Activated T-helper 17 cell treated with anti-CD3 and anti-CD28 coated beads, Interleukin-2, amount 50 U/mL, for 72 hours (primary cell): ENCODE data around the gene IL21R. TPM values are rescaled to one million over a fixed set of nuclear protein-coding genes. Genes with fewer than 3 reads are reported as not detected.

Experiments used
- ATAC-seq: fragments of 150-1000 bp; cut with Tn5 transposase; replicated peaks from 2 replicates; pipeline ENCODE4 v1.10.0; 2021; ENCODE audit warnings: mild to moderate bottlenecking, moderate library complexity
- H3K27ac Mint-ChIP-seq: one replicate; pipeline ENCODE4 v1.8.0; 2022; ENCODE audit warnings: mixed read lengths
- H3K27me3 Mint-ChIP-seq: one replicate; pipeline ENCODE4 v1.8.0; 2022; ENCODE audit warnings: mixed read lengths
- H3K36me3 Mint-ChIP-seq: one replicate; pipeline ENCODE4 v1.8.0; 2022; ENCODE audit warnings: low read depth, mild to moderate bottlenecking, mixed read lengths
- H3K4me1 Mint-ChIP-seq: one replicate; pipeline ENCODE4 v1.8.0; 2022; ENCODE audit warnings: mixed read lengths
- H3K4me3 Mint-ChIP-seq: one replicate; pipeline ENCODE4 v1.8.0; 2022; ENCODE audit warnings: mild to moderate bottlenecking, mixed read lengths
- H3K9me3 Mint-ChIP-seq: one replicate; pipeline ENCODE4 v1.8.0; 2022; ENCODE audit warnings: mixed read lengths
- total RNA-seq, 2 donors: library from RNA; stranded (reverse); gene quantifications; one replicate each; pipeline ENCODE4 v1.2.3, GENCODE V29; 2022

Gene IL21R
- 10 to 100 TPM; 41.8 to 53.6 TPM for total RNA-seq

DNA sequence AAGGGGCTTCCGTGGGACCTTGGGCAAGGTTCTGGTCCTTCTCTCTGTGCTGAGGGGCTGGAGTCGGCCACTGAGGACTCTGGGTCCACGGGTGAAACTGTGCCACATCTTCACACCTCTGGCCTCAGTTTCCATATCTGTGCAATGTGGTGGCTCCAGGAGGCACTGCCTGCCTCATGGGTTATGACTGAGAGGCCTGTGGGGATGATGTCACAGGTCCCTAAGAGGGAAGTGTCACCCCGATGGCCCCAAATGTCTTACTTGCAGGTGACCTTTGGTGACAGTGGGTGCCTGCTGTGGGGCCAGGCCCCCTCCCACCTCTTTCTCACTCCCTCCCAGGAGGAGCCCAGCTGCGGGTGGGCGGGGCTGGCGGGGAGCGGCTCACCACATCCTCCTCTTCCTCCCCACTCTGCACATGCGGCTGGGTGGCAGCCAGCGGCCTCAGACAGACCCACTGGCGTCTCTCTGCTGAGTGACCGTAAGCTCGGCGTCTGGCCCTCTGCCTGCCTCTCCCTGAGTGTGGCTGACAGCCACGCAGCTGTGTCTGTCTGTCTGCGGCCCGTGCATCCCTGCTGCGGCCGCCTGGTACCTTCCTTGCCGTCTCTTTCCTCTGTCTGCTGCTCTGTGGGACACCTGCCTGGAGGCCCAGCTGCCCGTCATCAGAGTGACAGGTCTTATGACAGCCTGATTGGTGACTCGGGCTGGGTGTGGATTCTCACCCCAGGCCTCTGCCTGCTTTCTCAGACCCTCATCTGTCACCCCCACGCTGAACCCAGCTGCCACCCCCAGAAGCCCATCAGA lies at the start of gene IL21R:
Gene IL21R, plus strand, starts transcription at position 407 of the 801 bp plus-strand sequence. CDS start 27,898 bp downstream, outside the sequence.
- Mint-ChIP-seq H3K4me1 (peaks cover 29% of the 10 kb centered on the region), H3K27ac (peak within 1 kb of the TSS; percentile 100), H3K4me3 (peak within 1 kb of the TSS; percentile 99), H3K36me3 (peaks cover 51% of the 10 kb centered on the region), H3K27me3 (no peaks in the 10 kb centered on the region), H3K9me3 (no peaks in the 10 kb centered on the region)
- peak; percentile 61 for ATAC-seq

DNA sequence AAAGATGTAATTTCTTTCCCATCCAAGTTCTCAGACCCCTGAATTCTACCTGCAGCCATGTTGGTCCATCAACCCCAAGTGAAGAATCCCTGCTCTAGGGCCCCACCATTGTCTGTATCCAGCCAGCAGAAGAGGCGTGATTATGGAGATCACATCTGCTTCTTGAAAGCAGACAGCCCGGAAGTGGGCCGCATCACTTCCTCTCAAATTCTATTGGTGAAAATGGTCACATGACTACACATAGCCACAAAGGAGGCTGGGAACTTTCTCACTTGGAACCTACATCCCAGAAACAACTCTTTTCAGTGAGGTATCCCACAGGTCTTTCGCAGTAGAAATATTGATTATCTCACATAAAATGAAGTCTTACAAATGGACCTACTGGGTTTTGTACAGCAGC lies 48.1 kb upstream of the IL21R start:
- no peaks in the 10 kb centered on the region for H3K9me3 Mint-ChIP-seq
- no peak overlapping the region for H3K4me3 Mint-ChIP-seq
- H3K27ac Mint-ChIP-seq, result peak overlapping the region; percentile 58
- H3K27me3 Mint-ChIP-seq, result no peaks in the 10 kb centered on the region
- ATAC-seq, result peak; percentile 52
- H3K4me1 Mint-ChIP-seq, result peaks cover 20% of the 10 kb centered on the region
- H3K36me3 Mint-ChIP-seq, result peaks cover 100% of the 10 kb centered on the region

DNA sequence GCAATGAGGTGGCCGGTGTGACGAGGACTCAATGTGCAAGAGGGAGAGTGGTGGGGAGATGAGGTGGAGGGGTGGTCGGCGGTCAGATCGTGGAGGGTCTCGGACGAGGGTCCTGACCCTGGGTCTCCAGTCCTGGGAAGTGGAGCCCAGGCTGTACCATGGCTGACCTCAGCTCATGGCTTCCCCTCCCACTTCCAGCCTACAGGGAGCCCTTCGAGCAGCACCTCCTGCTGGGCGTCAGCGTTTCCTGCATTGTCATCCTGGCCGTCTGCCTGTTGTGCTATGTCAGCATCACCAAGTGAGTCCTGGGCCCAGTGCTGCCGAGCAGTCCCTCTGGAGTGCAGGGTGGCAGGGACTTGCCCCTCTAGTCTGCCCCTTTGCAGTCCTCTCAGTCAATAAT lies 46.4 kb upstream of the IL21R start:
- Mint-ChIP-seq H3K27ac (peak overlapping the region; percentile 58), H3K4me3 (no peak overlapping the region), H3K9me3 (no peaks in the 10 kb centered on the region), H3K4me1 (peaks cover 14% of the 10 kb centered on the region), H3K27me3 (no peaks in the 10 kb centered on the region), H3K36me3 (peaks cover 100% of the 10 kb centered on the region)
- ATAC-seq, result peak; percentile 73

DNA sequence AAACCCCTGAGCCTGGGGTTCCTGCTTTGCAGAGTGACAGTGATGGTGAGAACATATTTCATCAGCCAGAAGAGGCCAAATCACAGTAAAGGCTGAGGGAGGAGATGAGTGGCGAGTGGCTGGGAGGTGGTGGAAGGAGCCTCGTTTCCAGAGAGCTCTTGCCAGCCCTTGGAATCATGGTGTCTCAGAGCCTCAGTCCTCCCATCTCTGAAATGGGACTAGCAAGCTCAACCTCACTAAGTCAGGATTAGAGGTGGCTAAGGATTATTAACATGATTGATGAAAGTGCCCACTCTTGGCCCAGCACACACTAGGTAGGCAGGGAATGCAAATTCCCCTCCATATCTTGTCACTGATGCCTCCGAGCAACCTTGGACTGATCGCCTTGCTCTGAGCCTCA lies 45.2 kb upstream of the IL21R start:
- H3K27me3 Mint-ChIP-seq, result no peaks in the 10 kb centered on the region
- H3K4me3 Mint-ChIP-seq, result no peak overlapping the region
- peaks cover 100% of the 10 kb centered on the region for H3K36me3 Mint-ChIP-seq
- peaks cover 14% of the 10 kb centered on the region for H3K4me1 Mint-ChIP-seq
- no peaks in the 10 kb centered on the region for H3K9me3 Mint-ChIP-seq
- ATAC-seq, result no peak
- H3K27ac Mint-ChIP-seq, result no peak overlapping the region

DNA sequence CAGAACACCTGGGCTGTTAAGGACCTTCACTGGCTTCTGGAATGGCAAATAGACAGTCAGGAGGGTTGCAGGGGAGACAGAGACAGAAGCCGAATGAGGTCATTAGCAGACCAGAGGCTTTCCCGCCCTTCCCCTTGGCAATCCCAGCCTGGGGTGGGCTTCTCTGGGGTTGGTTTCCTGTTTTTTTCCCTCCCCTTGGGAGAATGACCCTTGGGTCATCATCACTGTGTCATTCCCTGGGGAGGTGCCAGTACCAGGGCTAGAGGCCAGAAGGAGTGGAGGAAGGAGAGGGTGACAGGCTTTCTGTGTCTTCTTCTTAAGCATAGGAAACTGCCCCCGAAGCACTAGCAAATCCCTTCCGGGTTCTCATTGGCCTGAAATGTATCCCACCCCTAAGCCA lies 42.9 kb upstream of the IL21R start:
- no peak for ATAC-seq
- no peaks in the 10 kb centered on the region for H3K27me3 Mint-ChIP-seq
- peaks cover 12% of the 10 kb centered on the region for H3K4me1 Mint-ChIP-seq
- H3K4me3 Mint-ChIP-seq, result no peak overlapping the region
- H3K27ac Mint-ChIP-seq, result peak overlapping the region; percentile 54
- H3K36me3 Mint-ChIP-seq, result peaks cover 100% of the 10 kb centered on the region
- H3K9me3 Mint-ChIP-seq, result no peaks in the 10 kb centered on the region

DNA sequence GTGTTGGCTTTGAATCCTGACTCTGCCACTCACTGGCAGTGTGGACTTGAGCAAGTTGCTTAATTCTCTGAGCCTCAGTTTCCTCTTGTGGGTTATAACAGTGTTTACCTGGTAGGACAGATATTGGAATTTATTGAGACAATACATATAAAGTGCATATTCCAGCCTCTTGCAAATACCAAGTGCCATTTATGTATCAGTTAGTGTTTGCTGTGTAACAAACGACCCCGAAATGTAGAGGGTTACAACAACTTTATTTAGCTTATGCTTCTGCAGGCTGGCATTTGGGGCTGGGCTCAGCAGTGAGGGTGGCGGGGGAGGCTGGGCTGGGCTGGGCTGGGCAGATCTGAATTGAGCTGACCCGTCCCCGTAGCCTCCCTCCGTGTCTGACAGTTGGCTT lies 42.4 kb upstream of the IL21R start:
- H3K4me1 Mint-ChIP-seq, result peaks cover 9% of the 10 kb centered on the region
- H3K36me3 Mint-ChIP-seq, result peaks cover 100% of the 10 kb centered on the region
- no peak overlapping the region for H3K4me3 Mint-ChIP-seq
- no peak for ATAC-seq
- H3K27me3 Mint-ChIP-seq, result no peaks in the 10 kb centered on the region
- H3K9me3 Mint-ChIP-seq, result no peaks in the 10 kb centered on the region
- H3K27ac Mint-ChIP-seq, result peak overlapping the region; percentile 54

DNA sequence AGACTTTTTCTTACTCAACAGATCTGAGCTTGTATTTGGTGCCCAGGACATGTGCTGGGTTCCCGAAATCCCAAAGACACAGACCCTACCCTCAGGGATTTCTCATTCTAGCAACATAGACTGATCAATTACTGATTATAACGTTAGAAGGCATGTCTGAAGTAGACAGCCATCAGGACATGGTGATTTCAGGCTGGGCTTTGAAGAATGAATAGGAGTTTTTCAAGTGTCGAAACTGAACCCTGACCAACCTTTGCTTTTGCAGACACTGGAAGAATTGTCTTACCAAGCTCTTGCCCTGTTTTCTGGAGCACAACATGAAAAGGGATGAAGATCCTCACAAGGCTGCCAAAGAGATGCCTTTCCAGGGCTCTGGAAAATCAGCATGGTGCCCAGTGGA lies 40.0 kb upstream of the IL21R start:
- ATAC-seq, result no peak
- Mint-ChIP-seq H3K36me3 (peaks cover 88% of the 10 kb centered on the region), H3K9me3 (no peaks in the 10 kb centered on the region), H3K27me3 (no peaks in the 10 kb centered on the region), H3K4me1 (peaks cover 4% of the 10 kb centered on the region), H3K27ac (peak overlapping the region; percentile 10), H3K4me3 (no peak overlapping the region)

DNA sequence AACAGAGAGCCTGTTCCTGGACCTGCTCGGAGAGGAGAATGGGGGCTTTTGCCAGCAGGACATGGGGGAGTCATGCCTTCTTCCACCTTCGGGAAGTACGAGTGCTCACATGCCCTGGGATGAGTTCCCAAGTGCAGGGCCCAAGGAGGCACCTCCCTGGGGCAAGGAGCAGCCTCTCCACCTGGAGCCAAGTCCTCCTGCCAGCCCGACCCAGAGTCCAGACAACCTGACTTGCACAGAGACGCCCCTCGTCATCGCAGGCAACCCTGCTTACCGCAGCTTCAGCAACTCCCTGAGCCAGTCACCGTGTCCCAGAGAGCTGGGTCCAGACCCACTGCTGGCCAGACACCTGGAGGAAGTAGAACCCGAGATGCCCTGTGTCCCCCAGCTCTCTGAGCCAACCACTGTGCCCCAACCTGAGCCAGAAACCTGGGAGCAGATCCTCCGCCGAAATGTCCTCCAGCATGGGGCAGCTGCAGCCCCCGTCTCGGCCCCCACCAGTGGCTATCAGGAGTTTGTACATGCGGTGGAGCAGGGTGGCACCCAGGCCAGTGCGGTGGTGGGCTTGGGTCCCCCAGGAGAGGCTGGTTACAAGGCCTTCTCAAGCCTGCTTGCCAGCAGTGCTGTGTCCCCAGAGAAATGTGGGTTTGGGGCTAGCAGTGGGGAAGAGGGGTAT lies 39.3 kb upstream of the IL21R start:
- Mint-ChIP-seq H3K4me3 (no peak overlapping the region), H3K27ac (peak overlapping the region; percentile 10), H3K36me3 (peaks cover 81% of the 10 kb centered on the region), H3K9me3 (no peaks in the 10 kb centered on the region), H3K27me3 (no peaks in the 10 kb centered on the region), H3K4me1 (peaks cover 5% of the 10 kb centered on the region)
- no peak for ATAC-seq

DNA sequence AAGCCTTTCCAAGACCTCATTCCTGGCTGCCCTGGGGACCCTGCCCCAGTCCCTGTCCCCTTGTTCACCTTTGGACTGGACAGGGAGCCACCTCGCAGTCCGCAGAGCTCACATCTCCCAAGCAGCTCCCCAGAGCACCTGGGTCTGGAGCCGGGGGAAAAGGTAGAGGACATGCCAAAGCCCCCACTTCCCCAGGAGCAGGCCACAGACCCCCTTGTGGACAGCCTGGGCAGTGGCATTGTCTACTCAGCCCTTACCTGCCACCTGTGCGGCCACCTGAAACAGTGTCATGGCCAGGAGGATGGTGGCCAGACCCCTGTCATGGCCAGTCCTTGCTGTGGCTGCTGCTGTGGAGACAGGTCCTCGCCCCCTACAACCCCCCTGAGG lies 38.7 kb upstream of the IL21R start:
- peaks cover 10% of the 10 kb centered on the region for H3K4me1 Mint-ChIP-seq
- no peak for ATAC-seq
- H3K9me3 Mint-ChIP-seq, result no peaks in the 10 kb centered on the region
- H3K36me3 Mint-ChIP-seq, result peaks cover 75% of the 10 kb centered on the region
- no peak overlapping the region for H3K27ac Mint-ChIP-seq
- H3K4me3 Mint-ChIP-seq, result no peak overlapping the region
- H3K27me3 Mint-ChIP-seq, result no peaks in the 10 kb centered on the region

DNA sequence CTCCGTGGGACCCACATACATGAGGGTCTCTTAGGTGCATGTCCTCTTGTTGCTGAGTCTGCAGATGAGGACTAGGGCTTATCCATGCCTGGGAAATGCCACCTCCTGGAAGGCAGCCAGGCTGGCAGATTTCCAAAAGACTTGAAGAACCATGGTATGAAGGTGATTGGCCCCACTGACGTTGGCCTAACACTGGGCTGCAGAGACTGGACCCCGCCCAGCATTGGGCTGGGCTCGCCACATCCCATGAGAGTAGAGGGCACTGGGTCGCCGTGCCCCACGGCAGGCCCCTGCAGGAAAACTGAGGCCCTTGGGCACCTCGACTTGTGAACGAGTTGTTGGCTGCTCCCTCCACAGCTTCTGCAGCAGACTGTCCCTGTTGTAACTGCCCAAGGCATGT lies 38.2 kb upstream of the IL21R start:
- Mint-ChIP-seq H3K9me3 (no peaks in the 10 kb centered on the region), H3K27ac (peak overlapping the region; percentile 50), H3K4me1 (peaks cover 13% of the 10 kb centered on the region), H3K4me3 (no peak overlapping the region), H3K27me3 (no peaks in the 10 kb centered on the region), H3K36me3 (peaks cover 70% of the 10 kb centered on the region)
- no peak for ATAC-seq

DNA sequence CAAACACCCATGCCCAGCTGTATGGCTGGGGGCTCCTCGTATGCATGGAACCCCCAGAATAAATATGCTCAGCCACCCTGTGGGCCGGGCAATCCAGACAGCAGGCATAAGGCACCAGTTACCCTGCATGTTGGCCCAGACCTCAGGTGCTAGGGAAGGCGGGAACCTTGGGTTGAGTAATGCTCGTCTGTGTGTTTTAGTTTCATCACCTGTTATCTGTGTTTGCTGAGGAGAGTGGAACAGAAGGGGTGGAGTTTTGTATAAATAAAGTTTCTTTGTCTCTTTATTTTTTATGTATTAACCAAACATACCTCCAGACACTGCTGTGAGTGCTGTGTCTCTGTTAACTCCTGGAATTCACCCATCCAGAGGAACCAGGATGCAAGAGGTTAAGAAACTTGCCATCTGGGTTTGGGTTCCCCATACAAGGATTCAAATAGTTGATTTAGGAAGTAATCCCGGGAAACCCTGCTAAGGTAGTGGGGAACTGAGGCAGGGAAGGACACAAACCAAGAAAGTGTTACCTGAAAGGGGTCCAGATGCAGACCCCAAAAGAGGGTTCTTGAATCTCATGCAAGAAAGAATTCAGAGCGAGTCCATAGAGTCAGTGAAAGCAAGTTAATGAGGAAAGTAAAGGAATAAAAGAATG lies 37.4 kb upstream of the IL21R start:
- H3K36me3 Mint-ChIP-seq, result peaks cover 62% of the 10 kb centered on the region
- H3K4me3 Mint-ChIP-seq, result no peak overlapping the region
- no peak for ATAC-seq
- H3K9me3 Mint-ChIP-seq, result no peaks in the 10 kb centered on the region
- peak overlapping the region; percentile 50 for H3K27ac Mint-ChIP-seq
- peaks cover 16% of the 10 kb centered on the region for H3K4me1 Mint-ChIP-seq
- H3K27me3 Mint-ChIP-seq, result no peaks in the 10 kb centered on the region

DNA sequence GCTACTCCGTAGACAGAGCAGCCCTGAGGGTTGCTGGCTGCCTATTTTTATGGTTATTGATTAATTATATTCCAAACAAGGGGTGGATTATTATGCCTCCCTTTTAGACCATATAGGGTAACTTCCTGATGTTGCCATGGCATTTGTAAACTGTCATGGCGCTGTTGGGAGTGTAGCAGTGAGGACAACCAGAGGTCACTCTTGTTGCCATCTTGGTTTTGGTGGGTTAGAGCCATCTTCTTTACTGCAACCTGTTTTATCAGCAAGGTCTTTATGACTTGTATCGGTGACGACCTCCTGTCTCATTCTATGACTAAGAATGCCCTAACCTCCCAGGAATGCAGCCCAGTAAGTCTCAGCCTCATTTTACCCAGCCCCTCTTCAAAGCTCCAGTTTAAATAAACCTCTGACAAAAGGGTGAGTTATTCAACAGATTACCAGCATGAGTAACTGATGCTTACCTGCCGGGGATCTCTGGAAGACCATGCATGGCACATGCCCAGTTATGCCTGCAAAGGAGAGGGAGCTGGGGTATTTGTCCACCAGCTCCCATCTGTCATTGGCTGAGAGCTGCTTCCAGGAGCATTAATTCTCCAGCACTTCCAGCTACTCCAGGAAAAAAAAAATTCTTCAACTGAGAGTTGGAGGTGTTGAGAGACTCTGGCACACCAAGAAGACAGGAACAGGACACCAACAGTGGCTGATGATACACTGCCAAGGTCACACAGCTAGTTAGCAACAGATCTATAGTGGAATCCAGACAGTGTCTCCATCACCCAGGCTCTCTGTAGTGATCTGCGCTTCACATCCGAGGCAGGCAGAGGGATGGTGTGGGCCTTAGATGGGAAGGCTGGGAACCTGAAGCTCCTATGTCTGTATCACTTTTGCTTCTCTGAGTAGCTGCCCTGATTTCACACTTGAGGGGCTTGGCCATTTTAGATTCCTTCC lies 36.6 kb upstream of the IL21R start:
- H3K27ac Mint-ChIP-seq, result peak overlapping the region; percentile 50
- H3K9me3 Mint-ChIP-seq, result peaks cover under 1% of the 10 kb centered on the region
- H3K4me3 Mint-ChIP-seq, result peak overlapping the region; percentile 12
- ATAC-seq, result peak; percentile 23
- H3K4me1 Mint-ChIP-seq, result peaks cover 24% of the 10 kb centered on the region
- H3K36me3 Mint-ChIP-seq, result peaks cover 54% of the 10 kb centered on the region
- no peaks in the 10 kb centered on the region for H3K27me3 Mint-ChIP-seq

DNA sequence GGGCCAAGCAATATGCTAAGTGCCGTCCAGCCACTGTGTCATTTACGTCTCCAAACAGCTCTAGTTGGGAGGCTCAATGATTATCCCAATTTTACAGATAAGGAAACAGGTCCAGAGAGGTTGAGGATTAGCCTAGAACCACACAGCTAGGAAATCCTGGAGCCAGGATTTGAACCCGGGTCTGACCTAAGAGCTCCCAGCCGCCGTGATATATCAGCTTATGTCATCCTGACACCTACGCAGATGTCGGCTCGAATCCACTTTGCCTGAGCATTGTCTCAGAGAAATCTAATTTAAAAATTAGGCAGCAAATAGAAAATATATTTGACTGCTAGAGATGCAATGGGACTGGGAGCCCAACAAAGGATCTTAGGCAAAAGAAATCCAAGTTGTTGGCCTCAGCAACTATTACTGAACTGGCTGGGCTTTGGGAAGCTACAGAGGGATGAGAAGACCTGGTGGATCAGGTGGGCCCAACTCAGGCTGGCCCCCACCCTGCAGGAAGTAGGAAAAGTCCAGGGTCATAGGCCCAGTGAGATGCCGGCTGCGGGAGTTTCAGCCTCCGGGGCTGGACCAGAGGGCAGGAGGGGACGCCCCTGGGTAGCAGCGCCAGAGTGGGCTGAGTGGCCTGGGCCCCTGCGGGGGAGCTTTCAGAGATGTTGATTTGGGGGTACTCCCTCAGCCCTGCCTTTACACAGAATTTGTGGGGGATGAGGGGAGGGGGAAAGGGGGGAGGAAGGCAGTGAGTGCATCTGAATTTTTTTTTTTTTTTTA lies 35.1 kb upstream of the IL21R start:
- peaks cover 26% of the 10 kb centered on the region for H3K4me1 Mint-ChIP-seq
- peaks cover 3% of the 10 kb centered on the region for H3K9me3 Mint-ChIP-seq
- H3K36me3 Mint-ChIP-seq, result peaks cover 39% of the 10 kb centered on the region
- peak overlapping the region; percentile 94 for H3K27ac Mint-ChIP-seq
- H3K4me3 Mint-ChIP-seq, result peak overlapping the region; percentile 77
- H3K27me3 Mint-ChIP-seq, result no peaks in the 10 kb centered on the region
- peak; percentile 5 for ATAC-seq
